ENCODE measurements around the gene ENC1. TPM values are rescaled to one million over a fixed set of nuclear protein-coding genes. Genes with fewer than 3 reads are reported as not detected.

Gene ENC1
- polyA plus RNA-seq, 1 donor (not counting 4 experiments of a cell fraction or from before 2014, with no cell fraction given), result 68.1 TPM

GRCh38 chr5:74673011-74673790 is 32.7 kb upstream of the ENC1 start:
- H3K9me1 ChIP-seq (ENCODE audit: control insufficient read depth, extremely low read depth, insufficient read depth, low read length), result no peaks in the 10 kb centered on the region
- H3K4me3 ChIP-seq (ENCODE audit: control insufficient read depth in 2 of 3, extremely low read depth in 1 of 3, insufficient read depth in 2 of 3, low read depth in 1 of 3, low read length in 3 of 3), result no peak overlapping the region
- peak overlapping the region; percentile 53 for H3K4me2 ChIP-seq (ENCODE audit: control insufficient read depth, extremely low read depth, insufficient read depth, low read depth, low read length)
- H3K36me3 ChIP-seq (ENCODE audit: control insufficient read depth in 2 of 2, extremely low read depth in 1 of 2, insufficient read depth in 2 of 2, low read length in 2 of 2), result no peaks in the 10 kb centered on the region
- H2AFZ ChIP-seq (ENCODE audit: control insufficient read depth, low read length), result peak overlapping the region; percentile 0
- no peak for DNase-seq (ENCODE audit: low read depth, low spot score)
- H3K27me3 ChIP-seq (ENCODE audit: control insufficient read depth, extremely low read depth, insufficient read depth, low read length), result no peaks in the 10 kb centered on the region
- TF ChIP-seq CTCF (optimal IDR thresholded peaks at IDR 0.05 in 1 of 3, IDR thresholded peaks at IDR 0.05 in 1 of 3, conservative IDR thresholded peaks at IDR 0.05 in 1 of 3; ENCODE audit: extremely low read depth in 1 of 3, insufficient read depth in 2 of 3, low read length in 3 of 3) (peak; percentile 3 to 44 (median 42)), EZH2 (IDR thresholded peaks at IDR 0.05; ENCODE audit: low read length) (no peak)
- H3K79me2 ChIP-seq (ENCODE audit: control insufficient read depth, insufficient read depth, low read length), result no peaks in the 10 kb centered on the region
- no peaks in the 10 kb centered on the region for H4K20me1 ChIP-seq (ENCODE audit: control insufficient read depth, extremely low read depth, insufficient read depth, low read length)
- dilution Hi-C loops (cut with MboI; ENCODE audit: extremely low pct_ligation_motif_present, low sequenced_read_pairs), result no loop called here
- H3K4me1 ChIP-seq (ENCODE audit: control insufficient read depth, extremely low read depth, insufficient read depth, low read length), result peaks cover 8% of the 10 kb centered on the region
- peak; percentile 86 for FAIRE-seq
- no peaks in the 10 kb centered on the region for H3K9me3 ChIP-seq (ENCODE audit: control insufficient read depth, low read depth, low read length)
- no peak overlapping the region for H3K9ac ChIP-seq (ENCODE audit: control insufficient read depth, extremely low read depth, insufficient read depth, low read length)
- H3K27ac ChIP-seq (ENCODE audit: control insufficient read depth, insufficient read depth, low read length), result no peak overlapping the region

- H3K9me3 ChIP-seq (ENCODE audit: control insufficient read depth, low read depth, low read length), result no peaks in the 10 kb centered on the region
- no peak overlapping the region for H3K4me3 ChIP-seq (ENCODE audit: control insufficient read depth in 2 of 3, extremely low read depth in 1 of 3, insufficient read depth in 2 of 3, low read depth in 1 of 3, low read length in 3 of 3)
- H4K20me1 ChIP-seq (ENCODE audit: control insufficient read depth, extremely low read depth, insufficient read depth, low read length), result no peaks in the 10 kb centered on the region
- no peak overlapping the region for H3K4me2 ChIP-seq (ENCODE audit: control insufficient read depth, extremely low read depth, insufficient read depth, low read depth, low read length)
- FAIRE-seq (no peak), DNase-seq (ENCODE audit: low read depth, low spot score) (no peak)
- H3K36me3 ChIP-seq (ENCODE audit: control insufficient read depth in 2 of 2, extremely low read depth in 1 of 2, insufficient read depth in 2 of 2, low read length in 2 of 2), result no peaks in the 10 kb centered on the region
- H3K9ac ChIP-seq (ENCODE audit: control insufficient read depth, extremely low read depth, insufficient read depth, low read length), result no peak overlapping the region
- no peak for TF ChIP-seq EZH2 (IDR thresholded peaks at IDR 0.05; ENCODE audit: low read length)
- no peak for TF ChIP-seq CTCF (optimal IDR thresholded peaks at IDR 0.05 in 1 of 3, IDR thresholded peaks at IDR 0.05 in 1 of 3, conservative IDR thresholded peaks at IDR 0.05 in 1 of 3; ENCODE audit: extremely low read depth in 1 of 3, insufficient read depth in 2 of 3, low read length in 3 of 3)
- H3K27ac ChIP-seq (ENCODE audit: control insufficient read depth, insufficient read depth, low read length), result no peak overlapping the region
- dilution Hi-C loops (cut with MboI; ENCODE audit: extremely low pct_ligation_motif_present, low sequenced_read_pairs), result no loop called here
- H3K4me1 ChIP-seq (ENCODE audit: control insufficient read depth, extremely low read depth, insufficient read depth, low read length), result peaks cover 8% of the 10 kb centered on the region
- no peaks in the 10 kb centered on the region for H3K9me1 ChIP-seq (ENCODE audit: control insufficient read depth, extremely low read depth, insufficient read depth, low read length)
- H3K79me2 ChIP-seq (ENCODE audit: control insufficient read depth, insufficient read depth, low read length), result no peaks in the 10 kb centered on the region
- no peaks in the 10 kb centered on the region for H3K27me3 ChIP-seq (ENCODE audit: control insufficient read depth, extremely low read depth, insufficient read depth, low read length)
- H2AFZ ChIP-seq (ENCODE audit: control insufficient read depth, low read length), result no peak overlapping the region
Measured at GRCh38 chr5:74672215-74672877, 31.8 kb upstream of the ENC1 start.
